Tibial nerve (tissue), 4 donors: ENCODE results near the gene FBXW11.

Source experiments
- EP300 ChIP-seq, 2 donors: sonication (generic); formaldehyde crosslinking; IDR thresholded peaks; one replicate each; pipeline ENCODE4 v1.6.1; 2017; ENCODE audit warnings: antibody characterized with exemption in 2 of 2, mild to moderate bottlenecking in 1 of 2
- POLR2A ChIP-seq, 2 donors: fragments of 450-650 bp; IDR thresholded peaks; one replicate each; pipeline ENCODE4 v1.6.1; 2017; ENCODE audit warnings: antibody characterized with exemption in 2 of 2, mild to moderate bottlenecking in 2 of 2, moderate library complexity in 2 of 2
- TF ChIP-seq, protein P1 (sequence below), 5 experiments: fragments of 200-600 bp in 3 of 5; fragments of 450-650 bp in 2 of 5; sonication (generic) in 3 of 5; IDR thresholded peaks; one replicate each; pipeline ENCODE4 v1.5.1; 2016 to 2019; ENCODE audit warnings: antibody characterized with exemption in 5 of 5, mild to moderate bottlenecking in 3 of 5, moderate library complexity in 2 of 5

DNA sequence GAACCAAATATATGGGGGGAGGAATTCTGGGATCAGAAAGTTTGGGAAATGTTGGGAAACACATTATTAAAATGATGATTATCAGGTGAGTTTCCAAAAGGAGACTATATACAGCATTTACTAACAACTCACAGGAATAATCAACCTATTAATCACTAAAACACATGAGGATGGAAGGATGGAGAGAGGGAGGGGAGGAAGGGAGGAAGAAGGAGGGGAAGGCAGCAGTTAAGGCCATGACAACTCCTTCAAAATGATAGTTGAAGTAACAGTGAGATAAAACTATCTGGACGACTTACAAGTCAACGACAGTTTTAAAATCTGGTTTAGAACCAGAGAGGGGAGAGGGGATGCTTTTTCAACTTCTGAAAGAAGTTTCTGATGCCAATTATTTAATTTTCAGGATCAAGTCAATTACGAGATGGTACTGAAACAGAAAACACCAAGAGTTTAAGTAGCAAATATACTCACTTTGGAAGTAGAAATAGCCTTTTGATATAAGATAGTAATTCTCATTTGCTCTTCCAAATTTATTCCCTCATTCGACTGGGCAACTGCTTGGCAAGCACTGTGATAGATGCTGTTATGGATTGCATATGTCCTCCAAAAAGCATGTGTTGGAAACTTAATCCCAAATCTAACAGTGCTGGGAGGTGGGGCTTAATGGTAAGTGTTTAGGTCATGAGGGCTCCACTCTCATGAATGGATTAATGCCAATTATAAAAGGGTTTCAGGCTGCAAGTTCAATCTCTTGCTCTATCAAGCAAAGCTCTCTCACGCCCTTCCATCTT lies 30.4 kb downstream of the FBXW11 start:
- no peak for TF ChIP-seq POLR2A (IDR thresholded peaks at IDR 0.05)
- TF ChIP-seq, protein P1, sequence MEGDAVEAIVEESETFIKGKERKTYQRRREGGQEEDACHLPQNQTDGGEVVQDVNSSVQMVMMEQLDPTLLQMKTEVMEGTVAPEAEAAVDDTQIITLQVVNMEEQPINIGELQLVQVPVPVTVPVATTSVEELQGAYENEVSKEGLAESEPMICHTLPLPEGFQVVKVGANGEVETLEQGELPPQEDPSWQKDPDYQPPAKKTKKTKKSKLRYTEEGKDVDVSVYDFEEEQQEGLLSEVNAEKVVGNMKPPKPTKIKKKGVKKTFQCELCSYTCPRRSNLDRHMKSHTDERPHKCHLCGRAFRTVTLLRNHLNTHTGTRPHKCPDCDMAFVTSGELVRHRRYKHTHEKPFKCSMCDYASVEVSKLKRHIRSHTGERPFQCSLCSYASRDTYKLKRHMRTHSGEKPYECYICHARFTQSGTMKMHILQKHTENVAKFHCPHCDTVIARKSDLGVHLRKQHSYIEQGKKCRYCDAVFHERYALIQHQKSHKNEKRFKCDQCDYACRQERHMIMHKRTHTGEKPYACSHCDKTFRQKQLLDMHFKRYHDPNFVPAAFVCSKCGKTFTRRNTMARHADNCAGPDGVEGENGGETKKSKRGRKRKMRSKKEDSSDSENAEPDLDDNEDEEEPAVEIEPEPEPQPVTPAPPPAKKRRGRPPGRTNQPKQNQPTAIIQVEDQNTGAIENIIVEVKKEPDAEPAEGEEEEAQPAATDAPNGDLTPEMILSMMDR (IDR thresholded peaks at IDR 0.05): no peak
- TF ChIP-seq EP300 (IDR thresholded peaks at IDR 0.05): no peak
